Esophagus muscularis mucosa (tissue), 3 donors: ENCODE results near the gene CALML3.

Experiments
- CTCF ChIP-seq, 3 experiments: fragments of 200-600 bp in 2 of 3; fragments of 450-650 bp in 1 of 3; sonication (generic) in 2 of 3; IDR thresholded peaks; one replicate each; pipeline ENCODE4 v1.5.1; 2017 to 2019; ENCODE audit warnings: antibody characterized with exemption in 3 of 3, mild to moderate bottlenecking in 2 of 3, moderate library complexity in 1 of 3
- POLR2A ChIP-seq: fragments of 450-650 bp; IDR thresholded peaks from one replicate; pipeline ENCODE4 v1.6.1; 2017; ENCODE audit warnings: antibody characterized with exemption, moderate library complexity, mild to moderate bottlenecking, low read depth
- POLR2AphosphoS5 ChIP-seq, 2 donors: sonication (generic); formaldehyde crosslinking; IDR thresholded peaks; one replicate each; pipeline ENCODE4 v1.6.1; 2017; ENCODE audit warnings: antibody characterized with exemption in 2 of 2

- TF ChIP-seq CTCF (IDR thresholded peaks at IDR 0.05) (no peak), POLR2AphosphoS5 (IDR thresholded peaks at IDR 0.05) (no peak), POLR2A (no peak)
These were observed 47.1 kb downstream of the CALML3 start for GRCh38 chr10:5571826-5572225.
